Liver (tissue), 9 donors: ENCODE data around the gene SIPA1L3. TPM values are rescaled to one million over a fixed set of nuclear protein-coding genes. Genes with fewer than 3 reads are reported as not detected.

Experiments used
- DNase-seq: peaks from one replicate; pipeline ENCODE4 v3.0.0-alpha.2; 2017; ENCODE audit warnings: low spot score
- H3K27ac ChIP-seq, 2 donors: one replicate each; pipeline ENCODE4 v1.7.0; 2013; ENCODE audit warnings: inconsistent platforms in 2 of 2, low read length in 2 of 2, control low read depth in 1 of 2, low read depth in 1 of 2, mild to moderate bottlenecking in 1 of 2
- H3K27me3 ChIP-seq, 4 donors: one replicate each; pipeline versions ENCODE4 v1.6.1 to v1.7.0; 2013; ENCODE audit warnings: low read length in 3 of 4, inconsistent platforms in 1 of 4, mild to moderate bottlenecking in 1 of 4, moderate library complexity in 1 of 4; ENCODE audit not compliant: control insufficient read depth in 4 of 4, insufficient read depth in 4 of 4
- H3K36me3 ChIP-seq, 4 donors: one replicate each; pipeline versions ENCODE4 v1.6.1 to v1.7.0; 2013; ENCODE audit warnings: low read length in 3 of 4, mild to moderate bottlenecking in 3 of 4, low read depth in 1 of 4, moderate library complexity in 1 of 4; ENCODE audit not compliant: control insufficient read depth in 4 of 4, insufficient read depth in 3 of 4
- H3K4me1 ChIP-seq, 4 donors: one replicate each; pipeline versions ENCODE4 v1.6.1 to v1.7.0; 2013; ENCODE audit warnings: low read length in 3 of 4, mild to moderate bottlenecking in 3 of 4, moderate library complexity in 1 of 4; ENCODE audit not compliant: control insufficient read depth in 4 of 4, insufficient read depth in 4 of 4
- H3K4me3 ChIP-seq, 3 donors: one replicate each; pipeline versions ENCODE4 v1.6.1 to v1.7.0; 2013; ENCODE audit warnings: low read length in 3 of 3, control low read depth in 1 of 3, low read depth in 1 of 3, mild to moderate bottlenecking in 1 of 3
- H3K9ac ChIP-seq, 2 donors: one replicate each; pipeline ENCODE4 v1.7.0; 2013; ENCODE audit warnings: low read length in 2 of 2, mild to moderate bottlenecking in 2 of 2, moderate library complexity in 2 of 2, control low read depth in 1 of 2, low read depth in 1 of 2
- H3K9me3 ChIP-seq, 4 donors: one replicate each; pipeline versions ENCODE4 v1.6.1 to v1.7.0; 2013; ENCODE audit warnings: low read length in 3 of 4; ENCODE audit not compliant: control insufficient read depth in 4 of 4
- EGR1 ChIP-seq, 2 donors: IDR thresholded peaks; 2 replicates each; pipeline ENCODE4 v1.6.1; 2016 to 2018; ENCODE audit warnings: antibody characterized with exemption in 2 of 2, low read depth in 2 of 2
- FOXA1 ChIP-seq: IDR thresholded peaks from 2 replicates; pipeline ENCODE4 v1.6.1; 2016; ENCODE audit warnings: antibody characterized with exemption
- FOXA2 ChIP-seq: IDR thresholded peaks from 2 replicates; pipeline ENCODE4 v1.6.1; 2016; ENCODE audit warnings: antibody characterized with exemption
- GABPA ChIP-seq, 2 donors: IDR thresholded peaks in 1 of 2; conservative IDR thresholded peaks in 1 of 2; 2 replicates each; pipeline ENCODE4 v1.6.1; 2016; ENCODE audit warnings: antibody characterized with exemption in 2 of 2, mild to moderate bottlenecking in 1 of 2, moderate library complexity in 1 of 2
- HNF4G ChIP-seq: IDR thresholded peaks from 2 replicates; pipeline ENCODE4 v1.6.1; 2016; ENCODE audit warnings: antibody characterized with exemption
- JUND ChIP-seq, 2 donors: IDR thresholded peaks; 2 replicates each; pipeline ENCODE4 v1.6.1; 2016; ENCODE audit warnings: antibody characterized with exemption in 2 of 2
- RAD21 ChIP-seq, 2 donors: IDR thresholded peaks; 2 replicates each; pipeline ENCODE4 v1.6.1; 2016; ENCODE audit warnings: antibody characterized with exemption in 2 of 2, mild to moderate bottlenecking in 2 of 2
- RXRA ChIP-seq, 2 donors: IDR thresholded peaks; 2 replicates each; pipeline ENCODE4 v1.6.1; 2017 to 2018; ENCODE audit warnings: antibody characterized with exemption in 2 of 2, mild to moderate bottlenecking in 1 of 2
- YY1 ChIP-seq: IDR thresholded peaks from 2 replicates; pipeline ENCODE4 v1.6.1; 2016; ENCODE audit warnings: antibody characterized with exemption, mild to moderate bottlenecking
- WGBS: extraction: QIAGEN DNeasy Blood & Tissue Kit; methylation state at CpG from one replicate; pipeline ENCODE4 v1.1.7; 2013; 5-methylcytosine and 5-hydroxymethylcytosine counted together
- polyA plus RNA-seq, 2 donors: library from polyadenylated mRNA; stranded (reverse) in 1 of 2; unstranded in 1 of 2; fragments of 200-250 nt in 1 of 2; fragments of >200 nt in 1 of 2; fragmentation: Nextera tagmentation in 1 of 2; extraction: Ambion mirVana in 1 of 2; gene quantifications; one replicate each; pipeline versions ENCODE4 v1.2.1 to v1.2.3, GENCODE V29; 2013 to 2015
- total RNA-seq, 2 donors: library from RNA; depleted of rRNA; stranded (reverse); fragments of >200 nt; gene quantifications; one replicate each; pipeline ENCODE4 v1.2.3, GENCODE V29; 2014
- TF ChIP-seq, protein P1 (sequence below): IDR thresholded peaks from 2 replicates; pipeline ENCODE4 v1.6.1; 2016; ENCODE audit warnings: antibody characterized with exemption
- TF ChIP-seq, protein P2 (sequence below): fragments of 150-350 bp; IDR thresholded peaks from 2 replicates; pipeline ENCODE4 v1.5.1; 2017; ENCODE audit warnings: improper control_type of control experiment, low read depth, low read length; ENCODE audit not compliant: missing input control
- TF ChIP-seq, protein P3 (sequence below): IDR thresholded peaks from 2 replicates; pipeline ENCODE4 v1.6.1; 2016; ENCODE audit warnings: antibody characterized with exemption, mild to moderate bottlenecking
- donor health status: healthy.
- donor health status: healthy.
- donor health status: healthy.
- donor health status: healthy.
- donor health status: healthy.

Gene SIPA1L3
- total and polyA plus RNA-seq, 4 donors, result 2.4 to 10.0 (median 4.4) TPM

DNA sequence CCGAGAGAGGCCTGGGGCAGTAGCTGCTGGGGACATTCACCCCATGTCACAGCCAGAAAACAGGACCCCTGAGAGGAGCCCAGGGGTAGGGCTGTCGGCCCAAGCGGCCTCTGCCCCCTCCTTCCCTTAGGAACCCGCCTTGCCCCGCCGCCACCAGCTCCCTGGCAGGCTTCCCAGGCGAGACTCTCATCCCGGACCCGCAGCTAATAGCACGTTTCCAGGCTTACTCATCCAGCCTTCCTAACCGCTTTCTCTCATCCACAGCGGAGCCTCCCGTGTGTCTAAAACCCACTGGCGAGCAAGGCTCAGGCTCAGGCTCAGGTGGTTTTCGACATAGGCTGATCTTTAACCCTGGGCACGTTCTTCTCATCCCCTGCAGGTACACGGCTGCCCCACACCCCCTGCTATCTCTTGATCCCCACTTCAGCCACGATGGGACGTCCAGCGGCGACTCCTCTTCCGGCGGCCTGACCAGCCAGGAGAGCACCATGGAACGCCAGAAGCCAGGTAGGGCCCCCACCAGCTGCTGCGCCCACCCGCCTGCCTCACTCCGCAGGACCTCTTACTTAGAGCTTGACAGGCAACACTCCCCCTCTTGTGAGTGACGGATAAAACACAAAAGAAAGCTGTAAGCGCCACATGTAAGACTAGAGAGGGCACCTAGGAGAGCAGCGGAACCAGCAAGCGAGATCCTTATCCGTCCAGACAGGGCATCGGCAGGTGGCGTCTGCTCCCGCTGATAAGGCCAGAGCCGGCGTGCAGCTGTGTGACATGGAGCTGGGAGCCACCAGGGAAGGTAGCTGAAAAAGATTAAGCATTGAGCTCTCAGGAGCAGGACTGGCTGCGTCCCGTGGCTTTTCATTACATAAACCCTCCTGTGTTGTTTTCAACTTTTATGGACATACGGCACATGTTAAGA is 245.7 kb downstream of the SIPA1L3 start:
- Histone ChIP-seq H3K9ac (no peak overlapping the region), H3K36me3 (peaks cover 1 to 16% (median 10%) of the 10 kb centered on the region in 4 donors), H3K9me3 (no peaks in the 10 kb centered on the region), H3K4me1 (no peaks in the 10 kb centered on the region), H3K27me3 (no peaks in the 10 kb centered on the region), H3K4me3 (no peak overlapping the region), H3K27ac (no peak overlapping the region)
- 95% methylated on average over 40 of the region's 40 CpGs for WGBS
- TF ChIP-seq, protein P1, sequence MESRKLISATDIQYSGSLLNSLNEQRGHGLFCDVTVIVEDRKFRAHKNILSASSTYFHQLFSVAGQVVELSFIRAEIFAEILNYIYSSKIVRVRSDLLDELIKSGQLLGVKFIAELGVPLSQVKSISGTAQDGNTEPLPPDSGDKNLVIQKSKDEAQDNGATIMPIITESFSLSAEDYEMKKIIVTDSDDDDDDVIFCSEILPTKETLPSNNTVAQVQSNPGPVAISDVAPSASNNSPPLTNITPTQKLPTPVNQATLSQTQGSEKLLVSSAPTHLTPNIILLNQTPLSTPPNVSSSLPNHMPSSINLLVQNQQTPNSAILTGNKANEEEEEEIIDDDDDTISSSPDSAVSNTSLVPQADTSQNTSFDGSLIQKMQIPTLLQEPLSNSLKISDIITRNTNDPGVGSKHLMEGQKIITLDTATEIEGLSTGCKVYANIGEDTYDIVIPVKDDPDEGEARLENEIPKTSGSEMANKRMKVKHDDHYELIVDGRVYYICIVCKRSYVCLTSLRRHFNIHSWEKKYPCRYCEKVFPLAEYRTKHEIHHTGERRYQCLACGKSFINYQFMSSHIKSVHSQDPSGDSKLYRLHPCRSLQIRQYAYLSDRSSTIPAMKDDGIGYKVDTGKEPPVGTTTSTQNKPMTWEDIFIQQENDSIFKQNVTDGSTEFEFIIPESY, result no peak
- TF ChIP-seq JUND (IDR thresholded peaks at IDR 0.05) (no peak), HNF4G (no peak)
- DNase-seq, result peak; percentile 74

DNA sequence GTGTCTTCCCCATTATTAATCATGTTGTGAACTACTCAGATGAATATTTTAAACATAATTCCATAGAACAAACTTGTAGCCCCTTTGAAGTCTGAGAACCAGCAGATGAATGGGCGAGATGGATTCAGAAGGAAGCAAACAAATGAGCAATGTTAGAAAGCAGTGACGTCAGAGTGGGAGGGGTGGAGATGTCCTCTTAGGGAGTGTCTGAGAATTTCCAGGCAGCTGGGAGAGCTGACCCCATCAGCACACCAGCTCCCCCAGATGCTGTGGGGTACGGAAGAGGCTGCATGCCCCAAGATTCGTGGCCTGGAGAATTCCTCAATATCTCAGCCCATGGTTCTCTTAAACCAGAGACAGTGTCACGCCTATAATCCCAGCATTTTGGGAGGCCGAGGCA is 248.4 kb downstream of the SIPA1L3 start:
- DNase-seq, result no peak
- H3K27me3 ChIP-seq, result no peaks in the 10 kb centered on the region
- no peak for TF ChIP-seq RAD21 (IDR thresholded peaks at IDR 0.05)
- H3K9ac ChIP-seq, result no peak overlapping the region
- no peak overlapping the region for H3K27ac ChIP-seq
- H3K36me3 ChIP-seq, result peaks cover 3 to 20% (median 10%) of the 10 kb centered on the region in 4 donors
- no peaks in the 10 kb centered on the region for H3K4me1 ChIP-seq
- H3K4me3 ChIP-seq, result no peak overlapping the region
- WGBS, result 87% methylated on average over 6 of the region's 6 CpGs
- no peaks in the 10 kb centered on the region for H3K9me3 ChIP-seq

DNA sequence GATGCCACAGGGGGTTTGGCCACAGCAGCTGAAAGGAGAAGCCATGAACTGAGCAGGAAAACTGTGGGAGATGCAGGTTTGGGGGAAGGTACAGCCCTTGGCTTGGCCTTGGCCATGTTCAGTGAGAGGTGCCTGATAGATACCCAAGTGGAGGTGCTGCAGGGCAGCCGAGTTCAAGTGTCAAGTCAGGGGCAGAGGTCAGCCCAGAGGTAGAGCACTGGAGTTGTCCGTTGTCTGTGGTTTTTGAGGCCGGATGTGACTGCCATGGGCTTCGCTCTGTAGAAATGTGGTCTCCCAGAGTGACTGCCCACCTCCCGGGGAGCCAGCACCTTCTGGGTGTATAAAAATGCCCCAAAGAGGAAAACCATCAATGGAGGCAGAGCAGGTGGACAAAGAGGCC is 251.7 kb downstream of the SIPA1L3 start:
- TF ChIP-seq YY1 (no peak), RXRA (IDR thresholded peaks at IDR 0.05) (no peak), FOXA1 (no peak), EGR1 (IDR thresholded peaks at IDR 0.05; ENCODE audit: low read depth in 2 of 2) (no peak), GABPA (IDR thresholded peaks at IDR 0.05 in 1 of 2, conservative IDR thresholded peaks at IDR 0.05 in 1 of 2) (no peak), FOXA2 (no peak)
- TF ChIP-seq, protein P2, sequence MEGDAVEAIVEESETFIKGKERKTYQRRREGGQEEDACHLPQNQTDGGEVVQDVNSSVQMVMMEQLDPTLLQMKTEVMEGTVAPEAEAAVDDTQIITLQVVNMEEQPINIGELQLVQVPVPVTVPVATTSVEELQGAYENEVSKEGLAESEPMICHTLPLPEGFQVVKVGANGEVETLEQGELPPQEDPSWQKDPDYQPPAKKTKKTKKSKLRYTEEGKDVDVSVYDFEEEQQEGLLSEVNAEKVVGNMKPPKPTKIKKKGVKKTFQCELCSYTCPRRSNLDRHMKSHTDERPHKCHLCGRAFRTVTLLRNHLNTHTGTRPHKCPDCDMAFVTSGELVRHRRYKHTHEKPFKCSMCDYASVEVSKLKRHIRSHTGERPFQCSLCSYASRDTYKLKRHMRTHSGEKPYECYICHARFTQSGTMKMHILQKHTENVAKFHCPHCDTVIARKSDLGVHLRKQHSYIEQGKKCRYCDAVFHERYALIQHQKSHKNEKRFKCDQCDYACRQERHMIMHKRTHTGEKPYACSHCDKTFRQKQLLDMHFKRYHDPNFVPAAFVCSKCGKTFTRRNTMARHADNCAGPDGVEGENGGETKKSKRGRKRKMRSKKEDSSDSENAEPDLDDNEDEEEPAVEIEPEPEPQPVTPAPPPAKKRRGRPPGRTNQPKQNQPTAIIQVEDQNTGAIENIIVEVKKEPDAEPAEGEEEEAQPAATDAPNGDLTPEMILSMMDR, result no peak
- TF ChIP-seq, protein P1, result no peak
- TF ChIP-seq, protein P3, sequence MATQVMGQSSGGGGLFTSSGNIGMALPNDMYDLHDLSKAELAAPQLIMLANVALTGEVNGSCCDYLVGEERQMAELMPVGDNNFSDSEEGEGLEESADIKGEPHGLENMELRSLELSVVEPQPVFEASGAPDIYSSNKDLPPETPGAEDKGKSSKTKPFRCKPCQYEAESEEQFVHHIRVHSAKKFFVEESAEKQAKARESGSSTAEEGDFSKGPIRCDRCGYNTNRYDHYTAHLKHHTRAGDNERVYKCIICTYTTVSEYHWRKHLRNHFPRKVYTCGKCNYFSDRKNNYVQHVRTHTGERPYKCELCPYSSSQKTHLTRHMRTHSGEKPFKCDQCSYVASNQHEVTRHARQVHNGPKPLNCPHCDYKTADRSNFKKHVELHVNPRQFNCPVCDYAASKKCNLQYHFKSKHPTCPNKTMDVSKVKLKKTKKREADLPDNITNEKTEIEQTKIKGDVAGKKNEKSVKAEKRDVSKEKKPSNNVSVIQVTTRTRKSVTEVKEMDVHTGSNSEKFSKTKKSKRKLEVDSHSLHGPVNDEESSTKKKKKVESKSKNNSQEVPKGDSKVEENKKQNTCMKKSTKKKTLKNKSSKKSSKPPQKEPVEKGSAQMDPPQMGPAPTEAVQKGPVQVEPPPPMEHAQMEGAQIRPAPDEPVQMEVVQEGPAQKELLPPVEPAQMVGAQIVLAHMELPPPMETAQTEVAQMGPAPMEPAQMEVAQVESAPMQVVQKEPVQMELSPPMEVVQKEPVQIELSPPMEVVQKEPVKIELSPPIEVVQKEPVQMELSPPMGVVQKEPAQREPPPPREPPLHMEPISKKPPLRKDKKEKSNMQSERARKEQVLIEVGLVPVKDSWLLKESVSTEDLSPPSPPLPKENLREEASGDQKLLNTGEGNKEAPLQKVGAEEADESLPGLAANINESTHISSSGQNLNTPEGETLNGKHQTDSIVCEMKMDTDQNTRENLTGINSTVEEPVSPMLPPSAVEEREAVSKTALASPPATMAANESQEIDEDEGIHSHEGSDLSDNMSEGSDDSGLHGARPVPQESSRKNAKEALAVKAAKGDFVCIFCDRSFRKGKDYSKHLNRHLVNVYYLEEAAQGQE, result no peak
- Histone ChIP-seq H3K9ac (no peak overlapping the region), H3K4me3 (no peak overlapping the region), H3K27me3 (no peaks in the 10 kb centered on the region), H3K36me3 (peaks cover 3 to 26% (median 17%) of the 10 kb centered on the region in 4 donors), H3K27ac (no peak overlapping the region), H3K9me3 (peaks cover 5 to 10% (median 7%) of the 10 kb centered on the region in 4 donors), H3K4me1 (no peaks in the 10 kb centered on the region)
- DNase-seq, result no peak
- WGBS, result 90% methylated on average over 5 of the region's 5 CpGs
